ENCODE data around the gene ROBO1. TPM values are rescaled to one million over a fixed set of nuclear protein-coding genes. Genes with fewer than 3 reads are reported as not detected.
A peak's percentile ranks its signal among the peaks of the same experiment; 100 is the strongest.

Gene ROBO1
- total RNA-seq, 2 experiments from 2014 or later, result 8.6 to 9.0 TPM

DNA sequence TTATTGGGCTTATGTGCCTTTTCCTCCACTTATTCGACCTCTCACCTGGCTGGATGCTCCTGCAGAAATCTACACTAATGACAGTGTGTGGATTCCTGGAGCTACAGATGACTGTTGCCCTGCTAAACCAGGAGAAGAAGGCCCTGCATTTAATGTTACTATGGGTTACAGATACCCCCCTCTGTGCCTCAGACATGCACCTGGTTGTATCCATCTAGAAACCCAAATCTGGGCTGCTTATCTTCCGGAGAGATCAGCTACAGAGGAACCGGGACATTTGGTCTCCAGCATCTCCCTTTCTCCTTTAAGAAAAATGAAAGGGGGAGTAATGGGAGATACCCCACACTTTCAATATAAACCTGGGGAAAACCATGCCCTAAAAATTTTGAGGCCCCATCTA is 710.0 kb downstream of the ROBO1 start:
- CTCF ChIA-PET, result no interaction called here
- H3K4me1 Mint-ChIP-seq (ENCODE audit: low read depth), result no peaks in the 10 kb centered on the region

DNA sequence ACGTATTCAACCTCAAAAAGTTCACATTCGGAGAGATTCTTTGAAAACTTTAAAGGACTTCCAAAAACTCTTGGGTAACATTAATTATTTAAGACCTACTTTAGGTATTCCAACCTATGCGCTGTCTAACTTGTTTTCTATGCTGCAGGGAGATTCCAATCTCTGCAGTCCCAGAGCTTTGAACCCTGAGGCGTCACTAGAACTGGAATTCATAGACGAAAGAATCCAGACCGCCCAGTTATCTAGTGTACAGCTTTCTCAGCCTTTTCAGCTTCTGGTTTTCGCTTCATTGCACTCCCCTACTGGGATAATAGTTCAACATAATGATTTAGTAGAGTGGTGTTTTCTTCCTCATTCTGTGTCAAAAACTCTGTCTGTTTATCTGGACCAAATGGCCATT is 711.3 kb downstream of the ROBO1 start:
- H3K36me3 Mint-ChIP-seq (ENCODE audit: low read depth), result no peaks in the 10 kb centered on the region
- CTCF ChIA-PET, result no interaction called here
- POLR2A ChIA-PET, result no interaction called here
- no peaks in the 10 kb centered on the region for H3K4me1 Mint-ChIP-seq (ENCODE audit: low read depth)
- ATAC-seq, result no peak
- DNase-seq, result no peak
- peaks cover 32% of the 10 kb centered on the region for H3K9me3 Mint-ChIP-seq
- TF ChIP-seq, protein P1, sequence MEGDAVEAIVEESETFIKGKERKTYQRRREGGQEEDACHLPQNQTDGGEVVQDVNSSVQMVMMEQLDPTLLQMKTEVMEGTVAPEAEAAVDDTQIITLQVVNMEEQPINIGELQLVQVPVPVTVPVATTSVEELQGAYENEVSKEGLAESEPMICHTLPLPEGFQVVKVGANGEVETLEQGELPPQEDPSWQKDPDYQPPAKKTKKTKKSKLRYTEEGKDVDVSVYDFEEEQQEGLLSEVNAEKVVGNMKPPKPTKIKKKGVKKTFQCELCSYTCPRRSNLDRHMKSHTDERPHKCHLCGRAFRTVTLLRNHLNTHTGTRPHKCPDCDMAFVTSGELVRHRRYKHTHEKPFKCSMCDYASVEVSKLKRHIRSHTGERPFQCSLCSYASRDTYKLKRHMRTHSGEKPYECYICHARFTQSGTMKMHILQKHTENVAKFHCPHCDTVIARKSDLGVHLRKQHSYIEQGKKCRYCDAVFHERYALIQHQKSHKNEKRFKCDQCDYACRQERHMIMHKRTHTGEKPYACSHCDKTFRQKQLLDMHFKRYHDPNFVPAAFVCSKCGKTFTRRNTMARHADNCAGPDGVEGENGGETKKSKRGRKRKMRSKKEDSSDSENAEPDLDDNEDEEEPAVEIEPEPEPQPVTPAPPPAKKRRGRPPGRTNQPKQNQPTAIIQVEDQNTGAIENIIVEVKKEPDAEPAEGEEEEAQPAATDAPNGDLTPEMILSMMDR (IDR thresholded peaks at IDR 0.05), result no peak
- H3K27ac Mint-ChIP-seq, result no peak overlapping the region
- intact Hi-C loops (cut with micrococcal nuclease), result no loop called here
- no peak overlapping the region for H3K4me3 Mint-ChIP-seq
- H3K27me3 Mint-ChIP-seq, result no peaks in the 10 kb centered on the region

More for the DNA sequence above, 710.0 kb downstream of the ROBO1 start:
- H3K9me3 Mint-ChIP-seq, result peaks cover 24% of the 10 kb centered on the region
- TF ChIP-seq, protein P1 (IDR thresholded peaks at IDR 0.05), result no peak
- no peaks in the 10 kb centered on the region for H3K27me3 Mint-ChIP-seq
- H3K27ac Mint-ChIP-seq, result no peak overlapping the region
- intact Hi-C loops (cut with micrococcal nuclease), result no loop called here
- POLR2A ChIA-PET, result no interaction called here
- no peak for DNase-seq
- no peak overlapping the region for H3K4me3 Mint-ChIP-seq
- no peaks in the 10 kb centered on the region for H3K36me3 Mint-ChIP-seq (ENCODE audit: low read depth)
- no peak for ATAC-seq

DNA sequence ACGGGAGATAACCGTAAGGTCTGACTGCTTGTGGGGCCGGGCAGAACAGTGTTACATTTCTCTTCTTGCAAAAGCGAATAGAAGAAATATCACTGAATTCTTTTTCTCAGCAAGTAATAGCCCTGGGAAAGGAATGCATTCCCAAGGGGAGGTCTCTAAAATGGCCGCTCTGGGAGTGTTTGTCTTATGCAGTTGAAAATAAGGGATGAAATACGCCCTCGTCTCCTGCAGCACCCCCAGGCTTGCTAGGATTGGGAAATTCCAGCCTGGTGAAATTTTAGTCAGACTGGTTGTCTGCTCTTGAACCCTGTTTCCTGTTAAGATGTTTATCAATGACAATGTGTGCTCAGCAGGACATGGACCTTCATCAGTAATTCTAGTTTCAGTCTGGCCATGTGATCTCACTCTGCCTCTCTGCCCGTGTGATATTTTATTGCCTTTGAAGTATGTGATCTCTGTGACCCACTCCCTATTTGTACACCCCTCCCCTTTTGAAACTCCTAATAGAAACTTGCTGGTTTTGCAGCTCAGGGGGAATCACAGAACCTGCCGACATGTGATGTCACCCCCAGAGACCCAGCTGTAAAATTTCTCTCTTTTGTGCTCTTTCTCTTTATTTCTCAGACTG is 715.6 kb downstream of the ROBO1 start:
- Mint-ChIP-seq H3K4me1 (ENCODE audit: low read depth) (no peaks in the 10 kb centered on the region), H3K36me3 (ENCODE audit: low read depth) (no peaks in the 10 kb centered on the region), H3K4me3 (no peak overlapping the region), H3K27ac (no peak overlapping the region), H3K9me3 (peaks cover 41% of the 10 kb centered on the region), H3K27me3 (no peaks in the 10 kb centered on the region)
- intact Hi-C loops (cut with micrococcal nuclease), result no loop called here
- ChIA-PET POLR2A (no interaction called here), CTCF (no interaction called here)
- TF ChIP-seq, protein P1 (IDR thresholded peaks at IDR 0.05), result no peak
- ATAC-seq (no peak), DNase-seq (peak; percentile 2)

DNA sequence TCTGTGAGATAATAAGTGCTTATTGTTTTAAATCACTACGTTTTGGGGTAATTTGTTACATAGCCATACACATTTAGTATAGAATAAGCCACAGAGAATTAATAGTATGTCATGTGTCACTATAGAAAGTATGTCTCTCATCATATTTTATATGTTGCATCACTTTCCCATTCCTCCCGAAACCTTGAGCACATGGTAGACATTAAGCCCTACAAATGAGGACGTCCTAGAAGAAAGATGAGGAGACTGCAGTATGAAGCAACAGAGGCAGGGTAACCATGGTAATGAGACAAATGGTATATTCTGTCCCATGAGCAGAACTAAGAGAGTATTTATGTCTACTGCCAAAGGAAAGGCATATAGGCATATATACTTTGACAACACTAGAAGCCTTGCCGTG is 720.2 kb downstream of the ROBO1 start:
- TF ChIP-seq, protein P1 (IDR thresholded peaks at IDR 0.05), result no peak
- H3K4me3 Mint-ChIP-seq, result no peak overlapping the region
- no peaks in the 10 kb centered on the region for H3K4me1 Mint-ChIP-seq (ENCODE audit: low read depth)
- H3K9me3 Mint-ChIP-seq, result peaks cover 26% of the 10 kb centered on the region
- no peak overlapping the region for H3K27ac Mint-ChIP-seq
- CTCF ChIA-PET, result no interaction called here
- no peak for ATAC-seq
- no peak for DNase-seq
- H3K27me3 Mint-ChIP-seq, result no peaks in the 10 kb centered on the region
- intact Hi-C loops (cut with micrococcal nuclease), result no loop called here
- POLR2A ChIA-PET, result no interaction called here
- H3K36me3 Mint-ChIP-seq (ENCODE audit: low read depth), result no peaks in the 10 kb centered on the region

DNA sequence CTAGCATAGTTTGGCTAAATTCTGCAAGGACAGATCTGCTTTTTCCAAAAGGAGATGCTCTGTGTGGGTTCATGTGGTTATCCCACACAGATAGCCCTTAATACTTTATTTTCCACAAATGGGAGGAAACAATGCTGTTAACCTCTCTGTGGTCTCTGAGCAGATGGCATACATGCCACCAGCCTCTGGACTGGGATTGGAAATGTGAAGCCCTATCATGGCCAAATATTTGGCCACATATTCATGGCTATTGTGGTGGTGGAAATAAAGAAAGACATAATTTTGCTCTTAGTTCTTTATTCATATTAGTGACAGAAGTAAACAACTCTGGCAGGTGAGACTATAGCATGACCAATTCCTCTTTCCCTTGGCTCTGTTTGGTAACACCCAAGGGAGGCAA is 726.2 kb downstream of the ROBO1 start:
- TF ChIP-seq, protein P1 (IDR thresholded peaks at IDR 0.05), result no peak
- CTCF ChIA-PET, result no interaction called here
- no peaks in the 10 kb centered on the region for H3K9me3 Mint-ChIP-seq

More for the DNA sequence above, 726.2 kb downstream of the ROBO1 start:
- POLR2A ChIA-PET, result no interaction called here
- ATAC-seq (no peak), DNase-seq (no peak)
- intact Hi-C loops (cut with micrococcal nuclease), result no loop called here
- no peaks in the 10 kb centered on the region for H3K27me3 Mint-ChIP-seq
- no peaks in the 10 kb centered on the region for H3K36me3 Mint-ChIP-seq (ENCODE audit: low read depth)
- no peak overlapping the region for H3K4me3 Mint-ChIP-seq
- no peak overlapping the region for H3K27ac Mint-ChIP-seq
- no peaks in the 10 kb centered on the region for H3K4me1 Mint-ChIP-seq (ENCODE audit: low read depth)

All from activated CD8-positive, alpha-beta T cell treated with anti-CD3 and anti-CD28 coated beads for 36 hours (primary cell).